Measurements from ENCODE around the gene CNNM3.
A peak's percentile ranks its signal among the peaks of the same experiment; 100 is the strongest.

The CNNM3 gene

DNA sequence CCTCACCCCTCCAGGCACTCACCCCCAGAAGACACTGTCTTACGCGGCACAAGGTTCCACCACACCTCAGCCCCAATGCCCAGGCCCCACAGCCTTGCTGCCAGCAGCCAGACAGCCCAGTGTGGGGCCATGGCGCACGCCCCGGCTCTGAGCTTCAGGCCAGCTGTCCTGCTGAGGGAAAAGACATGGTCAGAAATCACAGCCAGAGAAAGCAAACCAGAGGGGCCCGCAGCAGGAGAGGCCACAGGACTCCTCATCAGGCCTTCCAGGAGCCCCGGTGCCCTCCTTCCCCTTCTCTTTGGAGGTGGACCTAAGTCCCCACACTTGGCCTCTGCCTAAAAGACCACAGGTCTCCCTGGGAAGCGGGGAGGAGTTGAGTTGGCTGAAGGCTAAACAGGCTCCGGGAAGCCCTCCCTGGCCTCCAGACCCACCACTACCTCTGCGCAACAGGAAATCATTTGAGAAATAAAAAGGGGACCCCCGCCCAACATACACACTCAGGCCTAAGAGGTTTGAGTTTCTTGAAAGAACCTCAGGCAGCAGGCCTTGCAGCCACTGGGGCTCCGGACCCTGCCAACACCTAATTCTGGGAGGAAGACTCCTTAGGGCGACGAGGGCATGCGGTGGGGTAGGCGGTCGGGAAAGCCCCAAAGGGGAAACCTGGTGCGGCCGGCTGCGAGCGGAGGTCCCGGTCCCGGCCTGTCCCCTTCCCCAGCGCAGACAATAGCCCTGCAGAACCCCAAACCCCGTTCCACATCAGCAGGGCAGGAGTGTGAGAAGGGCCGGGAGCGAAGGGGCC lies 51.9 kb downstream of the CNNM3 start:
- Histone ChIP-seq H3K36me3 (ENCODE audit: control insufficient read depth in 2 of 2, insufficient read depth in 1 of 2, low read length in 2 of 2) (peaks cover 0 to 47% of the 10 kb centered on the region in 2 experiments; a peak in 1 of 3 replicates), H3K27ac (ENCODE audit: extremely low read depth, low read depth, low read length) (peak overlapping the region; percentile 93), H3K4me3 (ENCODE audit: low read depth, low read length) (peak overlapping the region; percentile 87), H3K4me1 (ENCODE audit: control insufficient read depth, insufficient read depth, low read length) (peaks cover 3% of the 10 kb centered on the region; the same call in 1 of the 2 replicates), H3K9me3 (ENCODE audit: control insufficient read depth, insufficient read depth, low read depth, low read length) (no peaks in the 10 kb centered on the region)
- ChIA-PET CTCF (interaction anchor here (0.6 to 3.9 kb wide), 11 partner anchors 10 to 245 kb away, joined by 3 to 33 read pairs (median 3); partner anchors contain the start of genes ANKRD36 and ANKRD39), POLR2A (interaction anchor here (0.6 to 3.7 kb wide), 10 partner anchors 8 to 768 kb away, joined by 3 to 39 read pairs (median 4); partner anchors contain the start of genes ANKRD39 and CNNM3)
- TF ChIP-seq PRDM1 (tag by site-specific recombination; IDR thresholded peaks at IDR 0.05) (no peak), TCF7L2 (IDR thresholded peaks at IDR 0.05; ENCODE audit: borderline replicate concordance, low read depth, low read length) (no peak), ZBTB17 (tag by site-specific recombination; IDR thresholded peaks at IDR 0.05) (no peak), ZNF580 (tag by site-specific recombination; IDR thresholded peaks at IDR 0.05) (no peak), GFI1B (tag by site-specific recombination; IDR thresholded peaks at IDR 0.05) (no peak), ZNF513 (tag by site-specific recombination; IDR thresholded peaks at IDR 0.05) (no peak), ZNF311 (tag by site-specific recombination; IDR thresholded peaks at IDR 0.05; ENCODE audit: borderline replicate concordance) (no peak), ZNF837 (tag by site-specific recombination; IDR thresholded peaks at IDR 0.05) (no peak), ZSCAN16 (tag by site-specific recombination; IDR thresholded peaks at IDR 0.05) (no peak), ZFP37 (tag by site-specific recombination; IDR thresholded peaks at IDR 0.05) (no peak), ZNF560 (tag by site-specific recombination; IDR thresholded peaks at IDR 0.05; ENCODE audit: borderline replicate concordance) (no peak), ZNF37A (tag by site-specific recombination; IDR thresholded peaks at IDR 0.05) (no peak), EGR2 (tag by site-specific recombination; IDR thresholded peaks at IDR 0.05; ENCODE audit: low read depth) (no peak), ZNF555 (tag by site-specific recombination; conservative IDR thresholded peaks at IDR 0.05) (no peak), INSM2 (tag by site-specific recombination; IDR thresholded peaks at IDR 0.05) (no peak), GLIS2 (tag by site-specific recombination; IDR thresholded peaks at IDR 0.05) (0 out of 2 replicates have a peak, but pooled peaks have one; percentile 7), ZIC2 (tag by site-specific recombination; IDR thresholded peaks at IDR 0.05) (peak; percentile 86), ZNF501 (tag by site-specific recombination; IDR thresholded peaks at IDR 0.05) (no peak), ZNF692 (tag by site-specific recombination; IDR thresholded peaks at IDR 0.05) (0 out of 2 replicates have a peak, but pooled peaks have one; percentile 29), ZNF621 (tag by site-specific recombination; IDR thresholded peaks at IDR 0.05) (no peak), TSHZ1 (tag by site-specific recombination; IDR thresholded peaks at IDR 0.05; ENCODE audit: borderline replicate concordance) (no peak), ZNF600 (tag by site-specific recombination; IDR thresholded peaks at IDR 0.05) (0 out of 2 replicates have a peak, but pooled peaks have one; percentile 16), ZNF221 (tag by site-specific recombination; IDR thresholded peaks at IDR 0.05; ENCODE audit: borderline replicate concordance) (no peak)
- TF ChIP-seq, protein P1, sequence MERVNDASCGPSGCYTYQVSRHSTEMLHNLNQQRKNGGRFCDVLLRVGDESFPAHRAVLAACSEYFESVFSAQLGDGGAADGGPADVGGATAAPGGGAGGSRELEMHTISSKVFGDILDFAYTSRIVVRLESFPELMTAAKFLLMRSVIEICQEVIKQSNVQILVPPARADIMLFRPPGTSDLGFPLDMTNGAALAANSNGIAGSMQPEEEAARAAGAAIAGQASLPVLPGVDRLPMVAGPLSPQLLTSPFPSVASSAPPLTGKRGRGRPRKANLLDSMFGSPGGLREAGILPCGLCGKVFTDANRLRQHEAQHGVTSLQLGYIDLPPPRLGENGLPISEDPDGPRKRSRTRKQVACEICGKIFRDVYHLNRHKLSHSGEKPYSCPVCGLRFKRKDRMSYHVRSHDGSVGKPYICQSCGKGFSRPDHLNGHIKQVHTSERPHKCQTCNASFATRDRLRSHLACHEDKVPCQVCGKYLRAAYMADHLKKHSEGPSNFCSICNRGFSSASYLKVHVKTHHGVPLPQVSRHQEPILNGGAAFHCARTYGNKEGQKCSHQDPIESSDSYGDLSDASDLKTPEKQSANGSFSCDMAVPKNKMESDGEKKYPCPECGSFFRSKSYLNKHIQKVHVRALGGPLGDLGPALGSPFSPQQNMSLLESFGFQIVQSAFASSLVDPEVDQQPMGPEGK (tag by site-specific recombination; IDR thresholded peaks at IDR 0.05): no peak
- TF ChIP-seq, protein P2, sequence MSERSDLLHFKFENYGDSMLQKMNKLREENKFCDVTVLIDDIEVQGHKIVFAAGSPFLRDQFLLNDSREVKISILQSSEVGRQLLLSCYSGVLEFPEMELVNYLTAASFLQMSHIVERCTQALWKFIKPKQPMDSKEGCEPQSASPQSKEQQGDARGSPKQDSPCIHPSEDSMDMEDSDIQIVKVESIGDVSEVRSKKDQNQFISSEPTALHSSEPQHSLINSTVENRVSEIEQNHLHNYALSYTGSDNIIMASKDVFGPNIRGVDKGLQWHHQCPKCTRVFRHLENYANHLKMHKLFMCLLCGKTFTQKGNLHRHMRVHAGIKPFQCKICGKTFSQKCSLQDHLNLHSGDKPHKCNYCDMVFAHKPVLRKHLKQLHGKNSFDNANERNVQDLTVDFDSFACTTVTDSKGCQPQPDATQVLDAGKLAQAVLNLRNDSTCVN (tag by site-specific recombination; optimal IDR thresholded peaks at IDR 0.05): no peak
